ENCODE results near the gene MAN2A1. TPM values are rescaled to one million over a fixed set of nuclear protein-coding genes. Genes with fewer than 3 reads are reported as not detected.

The MAN2A1 gene
- total RNA-seq, 1 experiment from 2014 or later, result 35.4 TPM

DNA sequence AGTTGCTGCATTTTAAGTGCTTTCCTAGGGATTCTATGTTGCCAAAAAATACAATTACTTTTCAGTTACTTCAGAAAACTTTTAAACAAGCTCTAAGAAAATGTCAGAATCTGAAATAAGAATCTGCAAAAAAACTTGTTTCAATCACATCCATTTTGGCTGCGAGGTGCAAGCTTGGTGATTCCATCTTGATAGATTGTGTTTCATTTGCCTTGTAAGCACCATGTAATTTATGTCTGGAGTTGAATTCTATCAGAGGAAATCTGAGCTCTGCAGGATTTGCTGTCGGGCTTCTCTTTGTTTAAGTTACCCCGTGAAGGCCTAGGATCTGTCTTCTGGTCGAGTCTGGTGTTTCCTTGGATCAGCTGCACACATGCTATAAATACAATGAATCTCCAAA, 40.4 kb upstream of the MAN2A1 start:
- intact Hi-C loops (cut with micrococcal nuclease), result no loop called here
- no peaks in the 10 kb centered on the region for H3K79me2 ChIP-seq (ENCODE audit: insufficient read depth, low read length)
- ATAC-seq (no peak), DNase-seq (ENCODE audit: low read depth, low spot score) (no peak)
- no peaks in the 10 kb centered on the region for H3K36me3 ChIP-seq (ENCODE audit: control insufficient read depth in 1 of 2, insufficient read depth in 2 of 2, low read length in 2 of 2)
- CTCF ChIA-PET, result no interaction called here
- no peak overlapping the region for H3K4me2 ChIP-seq (ENCODE audit: low read length)
- no peaks in the 10 kb centered on the region for H3K27me3 ChIP-seq (ENCODE audit: insufficient read depth, low read length)
- H2AFZ ChIP-seq (ENCODE audit: low read depth, low read length, poor library complexity, severe bottlenecking), result no peak overlapping the region
- H4K20me1 ChIP-seq (ENCODE audit: insufficient read depth), result no peaks in the 10 kb centered on the region
- H3K4me1 ChIP-seq (ENCODE audit: control insufficient read depth in 1 of 2, insufficient read depth in 2 of 2, low read length in 2 of 2), result no peaks in the 10 kb centered on the region
- POLR2A ChIA-PET, result no interaction called here
- BruUV-seq (replicated peaks), result no TSS peak
- H3K9me2 ChIP-seq (ENCODE audit: insufficient read depth), result no peaks in the 10 kb centered on the region
- no peak overlapping the region for H3K27ac ChIP-seq (ENCODE audit: low read depth, low read length)
- H3K9me3 ChIP-seq (ENCODE audit: control insufficient read depth in 1 of 2, insufficient read depth in 1 of 2, low read depth in 1 of 2, low read length in 2 of 2), result no peaks in the 10 kb centered on the region
- RAD21 ChIA-PET (ENCODE audit: low non-redundant PET in 1 of 2, low total read pairs in 2 of 2, uncharacterized antibody in 2 of 2, unreplicated experiment in 2 of 2), result no interaction called here
- H3K4me3 ChIP-seq (replicated peaks in 1 of 2; ENCODE audit: low read depth in 1 of 2, low read length in 2 of 2), result no peak overlapping the region
- H3K9ac ChIP-seq (ENCODE audit: low read length), result no peak overlapping the region
- TF ChIP-seq YY1 (IDR thresholded peaks at IDR 0.05; ENCODE audit: extremely low read depth, insufficient replicate concordance, low read depth, low read length) (no peak), TCF7L2 (IDR thresholded peaks at IDR 0.05; ENCODE audit: borderline replicate concordance, extremely low read depth, insufficient read depth, insufficient read length) (no peak)

DNA sequence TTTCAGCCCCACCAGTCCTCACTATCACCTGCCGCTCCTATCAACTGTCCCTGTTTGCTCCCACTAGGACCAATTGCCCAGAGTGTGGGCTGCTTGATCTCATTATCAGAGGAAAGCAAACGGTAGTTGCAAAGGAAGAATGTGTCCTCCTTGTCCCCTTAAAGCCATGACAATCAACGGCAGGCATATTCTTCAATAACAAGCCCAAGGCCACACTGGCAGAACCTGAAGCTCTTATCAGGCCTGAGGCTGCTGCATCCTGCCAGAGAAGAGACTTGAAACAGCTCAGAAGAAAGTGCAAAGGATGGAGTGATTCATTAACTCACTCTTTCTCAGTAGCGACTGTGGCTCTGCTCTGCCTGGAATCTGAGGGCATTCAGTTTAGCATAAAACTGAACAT, 39.2 kb upstream of the MAN2A1 start:
- Histone ChIP-seq H4K20me1 (ENCODE audit: insufficient read depth) (no peaks in the 10 kb centered on the region), H2AFZ (ENCODE audit: low read depth, low read length, poor library complexity, severe bottlenecking) (no peak overlapping the region), H3K9ac (ENCODE audit: low read length) (no peak overlapping the region), H3K27me3 (ENCODE audit: insufficient read depth, low read length) (no peaks in the 10 kb centered on the region), H3K27ac (ENCODE audit: low read depth, low read length) (no peak overlapping the region), H3K9me2 (ENCODE audit: insufficient read depth) (no peaks in the 10 kb centered on the region), H3K9me3 (ENCODE audit: control insufficient read depth in 1 of 2, insufficient read depth in 1 of 2, low read depth in 1 of 2, low read length in 2 of 2) (no peaks in the 10 kb centered on the region), H3K4me1 (ENCODE audit: control insufficient read depth in 1 of 2, insufficient read depth in 2 of 2, low read length in 2 of 2) (no peaks in the 10 kb centered on the region), H3K4me3 (replicated peaks in 1 of 2; ENCODE audit: low read depth in 1 of 2, low read length in 2 of 2) (no peak overlapping the region), H3K79me2 (ENCODE audit: insufficient read depth, low read length) (no peaks in the 10 kb centered on the region), H3K4me2 (ENCODE audit: low read length) (no peak overlapping the region), H3K36me3 (ENCODE audit: control insufficient read depth in 1 of 2, insufficient read depth in 2 of 2, low read length in 2 of 2) (no peaks in the 10 kb centered on the region)
- no peak for TF ChIP-seq EZH2 (IDR thresholded peaks at IDR 0.05)
- no peak for TF ChIP-seq JUND (IDR thresholded peaks at IDR 0.05)
- TF ChIP-seq FOSL1 (IDR thresholded peaks at IDR 0.05; ENCODE audit: low read depth), result no peak
- no peak for TF ChIP-seq SP1 (IDR thresholded peaks at IDR 0.05; ENCODE audit: low read depth)
- no peak for TF ChIP-seq SIN3A (IDR thresholded peaks at IDR 0.05; ENCODE audit: low read depth)
- TF ChIP-seq MAX (IDR thresholded peaks at IDR 0.05), result no peak
- no peak for TF ChIP-seq POLR2AphosphoS5 (IDR thresholded peaks at IDR 0.05; ENCODE audit: low read depth, low read length)
- TF ChIP-seq TCF7L2 (IDR thresholded peaks at IDR 0.05; ENCODE audit: borderline replicate concordance, extremely low read depth, insufficient read depth, insufficient read length), result no peak
- TF ChIP-seq CBX3 (IDR thresholded peaks at IDR 0.05; ENCODE audit: low read depth), result no peak
- no peak for TF ChIP-seq CEBPB (IDR thresholded peaks at IDR 0.05; ENCODE audit: low read depth)
- TF ChIP-seq, protein P1, sequence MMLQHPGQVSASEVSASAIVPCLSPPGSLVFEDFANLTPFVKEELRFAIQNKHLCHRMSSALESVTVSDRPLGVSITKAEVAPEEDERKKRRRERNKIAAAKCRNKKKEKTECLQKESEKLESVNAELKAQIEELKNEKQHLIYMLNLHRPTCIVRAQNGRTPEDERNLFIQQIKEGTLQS (IDR thresholded peaks at IDR 0.05), result no peak
- no peak for TF ChIP-seq YY1 (IDR thresholded peaks at IDR 0.05; ENCODE audit: extremely low read depth, insufficient replicate concordance, low read depth, low read length)
- TF ChIP-seq, protein P2, sequence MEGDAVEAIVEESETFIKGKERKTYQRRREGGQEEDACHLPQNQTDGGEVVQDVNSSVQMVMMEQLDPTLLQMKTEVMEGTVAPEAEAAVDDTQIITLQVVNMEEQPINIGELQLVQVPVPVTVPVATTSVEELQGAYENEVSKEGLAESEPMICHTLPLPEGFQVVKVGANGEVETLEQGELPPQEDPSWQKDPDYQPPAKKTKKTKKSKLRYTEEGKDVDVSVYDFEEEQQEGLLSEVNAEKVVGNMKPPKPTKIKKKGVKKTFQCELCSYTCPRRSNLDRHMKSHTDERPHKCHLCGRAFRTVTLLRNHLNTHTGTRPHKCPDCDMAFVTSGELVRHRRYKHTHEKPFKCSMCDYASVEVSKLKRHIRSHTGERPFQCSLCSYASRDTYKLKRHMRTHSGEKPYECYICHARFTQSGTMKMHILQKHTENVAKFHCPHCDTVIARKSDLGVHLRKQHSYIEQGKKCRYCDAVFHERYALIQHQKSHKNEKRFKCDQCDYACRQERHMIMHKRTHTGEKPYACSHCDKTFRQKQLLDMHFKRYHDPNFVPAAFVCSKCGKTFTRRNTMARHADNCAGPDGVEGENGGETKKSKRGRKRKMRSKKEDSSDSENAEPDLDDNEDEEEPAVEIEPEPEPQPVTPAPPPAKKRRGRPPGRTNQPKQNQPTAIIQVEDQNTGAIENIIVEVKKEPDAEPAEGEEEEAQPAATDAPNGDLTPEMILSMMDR (IDR thresholded peaks at IDR 0.05 in 2 of 3, conservative IDR thresholded peaks at IDR 0.05 in 1 of 3; ENCODE audit: borderline replicate concordance in 1 of 3, insufficient read depth in 1 of 3, low read depth in 2 of 3, low read length in 2 of 3), result no peak
- TF ChIP-seq REST (IDR thresholded peaks at IDR 0.05; ENCODE audit: low read depth), result no peak
- BruUV-seq (replicated peaks), result no TSS peak
- intact Hi-C loops (cut with micrococcal nuclease), result no loop called here
- no peak for ATAC-seq
- DNase-seq (ENCODE audit: low read depth, low spot score), result no peak
- ChIA-PET RAD21 (ENCODE audit: low non-redundant PET in 1 of 2, low total read pairs in 2 of 2, uncharacterized antibody in 2 of 2, unreplicated experiment in 2 of 2) (no interaction called here), POLR2A (no interaction called here), CTCF (no interaction called here)

Measured in HCT116 (cell line).